ENCODE data around the gene PRDX3. TPM values are rescaled to one million over a fixed set of nuclear protein-coding genes. Genes with fewer than 3 reads are reported as not detected.

The PRDX3 gene
- total RNA-seq, 4 donors from 2014 or later = 58.8 to 78.3 (median 62.1) TPM

- Histone ChIP-seq H3K4me3 (peak overlapping the region; percentile 95), H3K36me3 (no peaks in the 10 kb centered on the region), H3K4me1 (peaks cover 40% of the 10 kb centered on the region), H3K27ac (peak overlapping the region; percentile 98), H3K9me3 (no peaks in the 10 kb centered on the region), H3K27me3 (no peaks in the 10 kb centered on the region)
- WGBS = 1% methylated on average over 15 of the region's 97 CpGs
- peak; percentile 84 to 88 for DNase-seq (ENCODE audit: low spot score in 2 of 2)
- TF ChIP-seq POLR2A (IDR thresholded peaks at IDR 0.05) (no peak), EP300 (IDR thresholded peaks at IDR 0.05) (no peak), POLR2AphosphoS5 (IDR thresholded peaks at IDR 0.05) (no peak), CTCF (IDR thresholded peaks at IDR 0.05) (peak; percentile 75 to 81)
Measured at GRCh38 chr10:119206603-119207365, 28.2 kb upstream of the PRDX3 start.

- DNase-seq (ENCODE audit: low spot score in 2 of 2) = peak in 1 of 2 donors; percentile 85
- Histone ChIP-seq H3K4me1 (peaks cover 36% of the 10 kb centered on the region), H3K27ac (peak overlapping the region; percentile 98), H3K9me3 (no peaks in the 10 kb centered on the region), H3K27me3 (no peaks in the 10 kb centered on the region), H3K4me3 (peak overlapping the region; percentile 95), H3K36me3 (no peaks in the 10 kb centered on the region)
- no peak for TF ChIP-seq CTCF (IDR thresholded peaks at IDR 0.05)
- TF ChIP-seq POLR2A (IDR thresholded peaks at IDR 0.05) = no peak
- TF ChIP-seq EP300 (IDR thresholded peaks at IDR 0.05) = no peak
- peak in 1 of 3 donors; percentile 40 for TF ChIP-seq POLR2AphosphoS5 (IDR thresholded peaks at IDR 0.05)
- 38% methylated on average over 14 of the region's 17 CpGs for WGBS
Measured at GRCh38 chr10:119205894-119206602, 27.4 kb upstream of the PRDX3 start.

- TF ChIP-seq POLR2A (IDR thresholded peaks at IDR 0.05) (no peak), CTCF (IDR thresholded peaks at IDR 0.05) (no peak), POLR2AphosphoS5 (IDR thresholded peaks at IDR 0.05) (no peak), EP300 (IDR thresholded peaks at IDR 0.05) (no peak)
- Histone ChIP-seq H3K27me3 (no peaks in the 10 kb centered on the region), H3K4me3 (no peak overlapping the region), H3K9me3 (no peaks in the 10 kb centered on the region), H3K36me3 (no peaks in the 10 kb centered on the region), H3K4me1 (peaks cover 17% of the 10 kb centered on the region), H3K27ac (no peak overlapping the region)
- WGBS = 63% methylated on average over 4 of the region's 4 CpGs
- DNase-seq (ENCODE audit: low spot score in 2 of 2) = no peak
Measured at GRCh38 chr10:119203006-119203405, 24.4 kb upstream of the PRDX3 start.

- 86% methylated on average over 1 of the region's 1 CpG for WGBS
- no peak for DNase-seq (ENCODE audit: low spot score in 2 of 2)
- no peaks in the 10 kb centered on the region for H3K27me3 ChIP-seq
- H3K9me3 ChIP-seq = no peaks in the 10 kb centered on the region
- no peak overlapping the region for H3K27ac ChIP-seq
- no peak overlapping the region for H3K4me3 ChIP-seq
- no peaks in the 10 kb centered on the region for H3K36me3 ChIP-seq
- H3K4me1 ChIP-seq = peaks cover 12% of the 10 kb centered on the region
- TF ChIP-seq CTCF (IDR thresholded peaks at IDR 0.05) = no peak
- TF ChIP-seq EP300 (IDR thresholded peaks at IDR 0.05) = no peak
- TF ChIP-seq POLR2A (IDR thresholded peaks at IDR 0.05) = no peak
- no peak for TF ChIP-seq POLR2AphosphoS5 (IDR thresholded peaks at IDR 0.05)
Measured at GRCh38 chr10:119201233-119201632, 22.6 kb upstream of the PRDX3 start.

Measured in suprapubic skin (tissue), 4 donors.